ENCODE results near the gene KCTD15.

DNA sequence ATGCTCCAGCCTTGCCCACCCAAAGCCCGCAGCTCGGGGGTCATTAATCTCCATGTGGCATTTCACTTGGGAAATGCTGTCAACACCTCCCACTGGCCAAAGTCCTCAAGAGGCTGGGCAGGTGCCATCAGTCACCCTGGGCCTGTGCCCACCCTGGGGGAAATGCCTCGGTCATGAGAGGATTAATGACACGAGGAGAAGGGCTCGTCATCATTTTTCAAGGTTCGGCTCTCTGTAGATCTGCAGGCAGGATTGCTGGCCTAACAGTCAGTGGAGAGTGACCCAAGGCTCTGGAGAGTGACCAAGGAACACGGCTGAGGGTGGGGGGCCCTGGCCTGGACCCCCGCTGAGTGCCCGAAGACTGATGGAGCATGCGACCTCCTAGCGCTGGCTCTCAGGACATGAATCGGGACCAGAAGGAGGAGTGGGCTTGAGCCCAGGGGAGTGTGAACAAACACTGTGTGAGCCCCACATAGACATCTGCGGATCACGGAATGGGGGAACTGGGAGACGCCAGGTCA lies 15.2 kb upstream of the KCTD15 start:
- TF ChIP-seq EZH2 (IDR thresholded peaks at IDR 0.05; ENCODE audit: borderline replicate concordance, low read depth, low read length, severe bottlenecking) (no peak), CTCF (IDR thresholded peaks at IDR 0.05; ENCODE audit: extremely low read depth in 1 of 2, insufficient read depth in 1 of 2, low read depth in 1 of 2, low read length in 2 of 2) (no peak), POLR2A (IDR thresholded peaks at IDR 0.05; ENCODE audit: low read depth, low read length) (no peak), POLR2AphosphoS5 (IDR thresholded peaks at IDR 0.05; ENCODE audit: insufficient read depth, low read depth, low read length) (no peak), FOS (IDR thresholded peaks at IDR 0.05; ENCODE audit: borderline replicate concordance, insufficient read depth, low read length) (no peak), MAX (IDR thresholded peaks at IDR 0.05; ENCODE audit: insufficient read depth, insufficient read length) (no peak), MYC (IDR thresholded peaks at IDR 0.05; ENCODE audit: low read depth, low read length) (no peak)
